IMR-90 (cell line): ENCODE data around the gene LLPH. TPM values are rescaled to one million over a fixed set of nuclear protein-coding genes. Genes with fewer than 3 reads are reported as not detected.

Experiments
- ATAC-seq: fragments of 200-7000 bp; cut with Tn5 transposase; 2 replicates; pipeline ENCODE4 v1.9.1; 2020; ENCODE audit warnings: low read depth, mild to moderate bottlenecking, moderate library complexity
- BruUV-seq: library from RNA; stranded (reverse); fragments of 400-500 nt; replicated peaks from 2 replicates; lab custom pipeline; 2021; lab: Mats Ljungman, UMichigan
- CTCF ChIA-PET: fragments of 300-600 bp; formaldehyde crosslinking; extraction: SDS; loops from one replicate; lab custom pipeline; 2021; ENCODE audit warnings: antibody characterized with exemption; lab: Yijun Ruan, JAX
- POLR2A ChIA-PET: fragments of 300-600 bp; sonication (Branson Sonifier 250); formaldehyde crosslinking; loops from one replicate; lab custom pipeline; 2022; ENCODE audit warnings: antibody characterized with exemption; ENCODE audit not compliant: unreplicated experiment; lab: Charles Lee
- DNase-seq: peaks from one replicate; pipeline ENCODE4 v3.0.0; 2013
- H2AFZ ChIP-seq: replicated peaks from 2 replicates; pipeline ENCODE3; 2013; ENCODE audit warnings: low read length, mild to moderate bottlenecking; ENCODE audit not compliant: poor library complexity
- H2AK5ac ChIP-seq: 2 replicates; pipeline ENCODE4 v1.6.1; 2013; ENCODE audit warnings: low read depth, low read length, inconsistent platforms
- H2AK9ac ChIP-seq: replicated peaks from 2 replicates; pipeline ENCODE3; 2013; ENCODE audit warnings: mild to moderate bottlenecking, low read depth, low read length, moderate library complexity; ENCODE audit not compliant: poor library complexity
- H2BK120ac ChIP-seq: 2 replicates; pipeline ENCODE4 v1.6.1; 2013; ENCODE audit warnings: low read depth, low read length, inconsistent platforms
- H2BK15ac ChIP-seq: 3 replicates; pipeline ENCODE4 v1.6.1; 2013; ENCODE audit warnings: low read depth, low read length, inconsistent platforms
- H2BK20ac ChIP-seq: 2 replicates; pipeline ENCODE4 v1.6.1; 2013; ENCODE audit warnings: low read depth, mild to moderate bottlenecking, inconsistent platforms, low read length, moderate library complexity
- H2BK5ac ChIP-seq: 2 replicates; pipeline ENCODE4 v1.6.1; 2013; ENCODE audit warnings: mild to moderate bottlenecking, low read depth, low read length, inconsistent platforms; ENCODE audit not compliant: poor library complexity, severe bottlenecking
- H3K14ac ChIP-seq: replicated peaks from 2 replicates; pipeline ENCODE4 v1.6.1; 2013; ENCODE audit warnings: low read depth, low read length, inconsistent platforms
- H3K18ac ChIP-seq: 2 replicates; pipeline ENCODE4 v1.6.1; 2013; ENCODE audit warnings: low read depth, low read length, control low read depth
- H3K23ac ChIP-seq: 2 replicates; pipeline ENCODE4 v1.6.1; 2013; ENCODE audit warnings: low read depth, low read length, inconsistent platforms
- H3K27ac ChIP-seq: 2 replicates; pipeline ENCODE4 v1.5.1; 2013; ENCODE audit warnings: mild to moderate bottlenecking, control low read depth, low read length; ENCODE audit not compliant: insufficient read depth
- H3K27me3 ChIP-seq: 2 replicates; pipeline ENCODE4 v1.6.1; 2013; ENCODE audit warnings: low read length; ENCODE audit not compliant: control insufficient read depth, insufficient read depth
- H3K36me3 ChIP-seq: 2 replicates; pipeline ENCODE4 v1.6.1; 2013; ENCODE audit warnings: low read length, mixed read lengths; ENCODE audit not compliant: control insufficient read depth, insufficient read depth
- H3K4ac ChIP-seq: 2 replicates; pipeline ENCODE4 v1.6.1; 2013; ENCODE audit warnings: low read depth, low read length, inconsistent platforms
- H3K4me1 ChIP-seq: 2 replicates; pipeline ENCODE4 v1.6.1; 2013; ENCODE audit warnings: low read length, mixed read lengths; ENCODE audit not compliant: control insufficient read depth, insufficient read depth
- H3K4me2 ChIP-seq: 2 replicates; pipeline ENCODE4 v1.6.1; 2013; ENCODE audit warnings: low read depth, mild to moderate bottlenecking, control low read depth, low read length, moderate library complexity
- H3K4me3 ChIP-seq: 2 replicates; pipeline ENCODE4 v1.5.1; 2013; ENCODE audit warnings: low read depth, mild to moderate bottlenecking, control low read depth, low read length, moderate library complexity; ENCODE audit not compliant: insufficient read depth
- H3K56ac ChIP-seq: 2 replicates; pipeline ENCODE4 v1.6.1; 2013; ENCODE audit warnings: low read length, inconsistent platforms; ENCODE audit not compliant: insufficient read depth; ENCODE audit errors: extremely low read depth
- H3K79me1 ChIP-seq, 2 experiments: 2 replicates each; pipeline ENCODE4 v1.6.1; 2013; ENCODE audit warnings: low read length in 2 of 2, inconsistent platforms in 1 of 2, low read depth in 1 of 2
- H3K9ac ChIP-seq: 2 replicates; pipeline ENCODE4 v1.6.1; 2013; ENCODE audit warnings: low read depth, low read length, control low read depth
- H3K9me1 ChIP-seq: 2 replicates; pipeline ENCODE4 v1.6.1; 2013; ENCODE audit warnings: low read length, inconsistent platforms; ENCODE audit not compliant: insufficient read depth
- H3K9me3 ChIP-seq: 2 replicates; pipeline ENCODE4 v1.6.1; 2013; ENCODE audit warnings: low read length; ENCODE audit not compliant: control insufficient read depth, insufficient read depth
- H4K20me1 ChIP-seq: 2 replicates; pipeline ENCODE4 v1.6.1; 2013; ENCODE audit warnings: low read length, inconsistent platforms; ENCODE audit not compliant: insufficient read depth
- H4K5ac ChIP-seq: 2 replicates; pipeline ENCODE4 v1.6.1; 2013; ENCODE audit warnings: mild to moderate bottlenecking, low read depth, low read length, control low read depth
- H4K8ac ChIP-seq, 2 experiments: 2 replicates each; pipeline ENCODE4 v1.6.1; 2013; ENCODE audit warnings: low read depth in 2 of 2, low read length in 2 of 2, control low read depth in 1 of 2, inconsistent platforms in 1 of 2
- H4K91ac ChIP-seq: 2 replicates; pipeline ENCODE4 v1.6.1; 2013; ENCODE audit warnings: low read depth, low read length, inconsistent platforms; ENCODE audit not compliant: insufficient read depth
- MAFK ChIP-seq: IDR thresholded peaks from 2 replicates; pipeline ENCODE4 v1.6.1; 2012; ENCODE audit warnings: low read depth, low read length, improper control_type of control experiment
- RFX5 ChIP-seq: IDR thresholded peaks from 2 replicates; pipeline ENCODE4 v1.8.0; 2012; ENCODE audit warnings: low read depth, mild to moderate bottlenecking, low read length, moderate library complexity
- WGBS, 2 experiments: methylation state at CpG; one replicate each; pipeline versions ENCODE4 v1.1.5 to v1.1.7; 2013; ENCODE audit warnings: missing lambda C conversion rate in 2 of 2; ENCODE audit not compliant: insufficient read length in 1 of 2; ENCODE audit errors: extremely low coverage in 2 of 2; 5-methylcytosine and 5-hydroxymethylcytosine counted together
- dilution Hi-C: fragments of 300-500 bp; cut with HindIII; formaldehyde crosslinking; loops from one replicate; pipeline ENCODE4 v1.14.3; 2018; ENCODE audit warnings: low sequenced_read_pairs; ENCODE audit not compliant: unreplicated experiment
- in situ Hi-C: fragments of 300-500 bp; cut with MboI; formaldehyde crosslinking; loops from 3 replicates; pipeline ENCODE4 v1.14.3; 2019; ENCODE audit warnings: low sequenced_read_pairs, inconsistent platforms, mixed read lengths
- intact Hi-C: fragments of 100-400 bp; cut with micrococcal nuclease; formaldehyde crosslinking; loops from 2 replicates; pipeline ENCODE4 v1.10.0; 2022
- polyA plus RNA-seq, 3 experiments: library from polyadenylated mRNA; depleted of rRNA; stranded (reverse); fragments of >200 nt; gene quantifications; 2 replicates each; pipeline ENCODE4 v1.2.3, GENCODE V29; 2012; ENCODE audit warnings: low replicate concordance in 1 of 3
- total RNA-seq: library from RNA; depleted of rRNA; stranded (reverse); fragments of >200 nt; gene quantifications from 2 replicates; pipeline ENCODE4 v1.2.3, GENCODE V29; 2012

The LLPH gene
- total and polyA plus RNA-seq, 2 of the 4 experiments (the other 2 are of a cell fraction) = 2.7 to 17.0 TPM

DNA sequence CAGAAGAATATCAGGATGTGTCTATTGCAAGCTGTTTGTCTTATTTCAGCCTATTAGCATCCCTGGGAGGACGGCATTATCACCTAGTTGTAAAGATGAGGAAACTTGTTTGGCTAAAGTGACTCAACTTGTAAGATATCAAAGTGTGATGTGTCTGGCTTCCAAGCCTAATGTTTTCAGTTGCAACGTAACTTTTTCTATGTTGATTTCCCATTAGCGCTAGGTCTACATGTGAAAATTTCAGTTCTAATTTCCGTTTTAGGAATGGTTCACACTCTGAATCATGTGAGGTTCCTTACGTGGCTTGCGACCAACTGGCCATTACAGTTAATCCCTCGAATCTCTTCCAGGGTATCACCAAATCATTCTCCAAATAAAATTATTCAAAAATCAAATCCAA, 58.0 kb downstream of the LLPH start:
- Histone ChIP-seq H2BK15ac (no peak overlapping the region), H2AK9ac (no peak overlapping the region), H3K27ac (no peak overlapping the region), H3K9me1 (no peaks in the 10 kb centered on the region), H3K4me2 (no peak overlapping the region), H4K20me1 (no peaks in the 10 kb centered on the region; the same call in 1 of the 2 replicates), H3K14ac (no peak overlapping the region), H4K5ac (no peak overlapping the region), H4K91ac (no peak overlapping the region), H3K56ac (no peak overlapping the region), H3K9ac (no peak overlapping the region), H3K27me3 (peaks cover 6% of the 10 kb centered on the region; the same call in 1 of the 2 replicates), H3K79me1 (no peaks in the 10 kb centered on the region), H3K4me1 (no peaks in the 10 kb centered on the region), H2BK20ac (no peak overlapping the region), H3K4me3 (no peak overlapping the region), H2BK120ac (no peak overlapping the region), H2AK5ac (no peak overlapping the region), H4K8ac (no peak overlapping the region), H3K36me3 (no peaks in the 10 kb centered on the region), H3K18ac (no peak overlapping the region), H3K9me3 (no peaks in the 10 kb centered on the region), H2AFZ (no peak overlapping the region), H3K23ac (no peak overlapping the region), H2BK5ac (no peak overlapping the region), H3K4ac (no peak overlapping the region)
- no peak for DNase-seq
- intact Hi-C loops (no loop called here), in situ Hi-C loops (no loop called here), dilution Hi-C loops (no loop called here)
- ChIA-PET CTCF (no interaction called here), POLR2A (interaction anchor here (0.6 kb wide), 1 partner anchor 14 kb away, joined by 4 read pairs; no protein-coding TSS in a partner anchor)
- ATAC-seq = no peak
- WGBS, 2 experiments = no CpG with 5 or more reads among the region's 7 CpGs
- BruUV-seq = no TSS peak
- TF ChIP-seq RFX5 (no peak), MAFK (no peak)
